SK-N-MC (cell line): ENCODE measurements around the gene ANKRD13D.

Experiments
- EZH2 ChIP-seq: fragments of 200-600 bp; sonication (generic); IDR thresholded peaks from one replicate; pipeline ENCODE4 v1.6.1; 2017; ENCODE audit warnings: antibody characterized with exemption
- FOXP2 ChIP-seq: optimal IDR thresholded peaks from 2 replicates; pipeline ENCODE3; 2011; ENCODE audit warnings: mild to moderate bottlenecking, moderate library complexity; ENCODE audit not compliant: insufficient read depth; ENCODE audit errors: extremely low read length, control extremely low read depth
- POLR2AphosphoS5 ChIP-seq: IDR thresholded peaks from 2 replicates; pipeline ENCODE4 v1.6.1; 2012; ENCODE audit warnings: mild to moderate bottlenecking, low read depth, low read length, borderline replicate concordance

- no peak for TF ChIP-seq POLR2AphosphoS5
- TF ChIP-seq EZH2: no peak
- no peak for TF ChIP-seq FOXP2
These were observed 23.3 kb downstream of the ANKRD13D start for GRCh38 chr11:67312187-67313021.
